GM23338 (cell line): ENCODE results near the gene SLC6A15. TPM values are rescaled to one million over a fixed set of nuclear protein-coding genes. Genes with fewer than 3 reads are reported as not detected.

Source experiments
- ATAC-seq: fragments of 200-7000 bp; cut with Tn5 transposase; 3 replicates; pipeline ENCODE4 v1.9.1; 2020
- DNase-seq: peaks from one replicate; pipeline ENCODE4 v3.0.0-alpha.2; 2015; ENCODE audit warnings: low spot score
- H2AFZ ChIP-seq: fragments of 200-600 bp; sonication (generic); 2 replicates; pipeline ENCODE4 v1.8.0; 2016; ENCODE audit warnings: antibody characterized with exemption, mild to moderate bottlenecking, moderate library complexity
- H3F3A ChIP-seq: fragments of 200-600 bp; sonication (generic); replicated peaks from 2 replicates; pipeline ENCODE4 v1.8.0; 2017; ENCODE audit warnings: antibody characterized with exemption, mixed run types, low read depth
- H3K27ac ChIP-seq: fragments of 200-600 bp; sonication (generic); 2 replicates; pipeline ENCODE4 v1.6.1; 2016; ENCODE audit warnings: low read depth
- H3K27me3 ChIP-seq: fragments of 200-600 bp; sonication (generic); 2 replicates; pipeline ENCODE4 v1.8.0; 2016; ENCODE audit warnings: mild to moderate bottlenecking, mixed run types, moderate library complexity; ENCODE audit not compliant: insufficient read depth
- H3K36me3 ChIP-seq: fragments of 200-600 bp; sonication (generic); 2 replicates; pipeline ENCODE4 v1.8.0; 2016; ENCODE audit warnings: mild to moderate bottlenecking; ENCODE audit not compliant: insufficient read depth
- H3K4me1 ChIP-seq: fragments of 200-600 bp; sonication (generic); 2 replicates; pipeline ENCODE4 v1.8.0; 2016; ENCODE audit warnings: mild to moderate bottlenecking, moderate library complexity; ENCODE audit not compliant: insufficient read depth
- H3K4me2 ChIP-seq: fragments of 200-600 bp; sonication (generic); 2 replicates; pipeline ENCODE4 v1.7.1; 2017; ENCODE audit warnings: mixed run types
- H3K4me3 ChIP-seq: fragments of 200-600 bp; sonication (generic); 2 replicates; pipeline ENCODE4 v1.6.1; 2016; ENCODE audit warnings: mixed run types
- H3K79me2 ChIP-seq: fragments of 200-600 bp; sonication (generic); replicated peaks from 2 replicates; pipeline ENCODE4 v1.8.0; 2017; ENCODE audit warnings: mild to moderate bottlenecking; ENCODE audit not compliant: insufficient read depth
- H3K9me2 ChIP-seq: fragments of 200-600 bp; sonication (generic); 2 replicates; pipeline ENCODE4 v1.8.0; 2017; ENCODE audit not compliant: insufficient read depth
- H4K20me1 ChIP-seq: fragments of 200-600 bp; sonication (generic); replicated peaks from 2 replicates; pipeline ENCODE4 v1.8.0; 2017; ENCODE audit warnings: mild to moderate bottlenecking; ENCODE audit not compliant: insufficient read depth
- H3K27ac Mint-ChIP-seq: 2 replicates; pipeline ENCODE4 v1.8.0; 2020; ENCODE audit warnings: inconsistent platforms, mild to moderate bottlenecking, moderate library complexity, mixed read lengths
- H3K27me3 Mint-ChIP-seq: 3 replicates; pipeline ENCODE4 v1.8.0; 2022; ENCODE audit warnings: low read depth, mild to moderate bottlenecking, moderate library complexity, mixed read lengths, inconsistent platforms; ENCODE audit not compliant: insufficient read depth, poor library complexity
- H3K36me3 Mint-ChIP-seq: 3 replicates; pipeline ENCODE4 v1.8.0; 2021; ENCODE audit warnings: low read depth, mild to moderate bottlenecking, inconsistent platforms, moderate library complexity, mixed read lengths
- H3K4me1 Mint-ChIP-seq: 3 replicates; pipeline ENCODE4 v1.8.0; 2020; ENCODE audit warnings: mild to moderate bottlenecking, inconsistent platforms, mixed read lengths
- H3K4me3 Mint-ChIP-seq: 3 replicates; pipeline ENCODE4 v1.8.0; 2021; ENCODE audit warnings: moderate library complexity, mild to moderate bottlenecking, inconsistent platforms, mixed read lengths
- H3K9me3 Mint-ChIP-seq: 3 replicates; pipeline ENCODE4 v1.8.0; 2020; ENCODE audit warnings: moderate library complexity, mild to moderate bottlenecking, inconsistent platforms, mixed read lengths
- CREB1 ChIP-seq: fragments of 250-450 bp; sonication (Bioruptor Pico); IDR thresholded peaks from 2 replicates; pipeline ENCODE4 v1.5.0; 2020; ENCODE audit warnings: low read depth, mild to moderate bottlenecking, moderate library complexity
- EZH2 ChIP-seq: fragments of 200-600 bp; sonication (generic); IDR thresholded peaks from one replicate; pipeline ENCODE4 v1.8.0; 2017; ENCODE audit warnings: antibody characterized with exemption, mild to moderate bottlenecking, low read depth; ENCODE audit not compliant: unreplicated experiment
- EZH2phosphoT487 ChIP-seq: fragments of 200-600 bp; sonication (generic); IDR thresholded peaks from one replicate; pipeline ENCODE4 v1.8.1; 2018; ENCODE audit warnings: antibody characterized with exemption; ENCODE audit not compliant: unreplicated experiment
- NANOG ChIP-seq: IDR thresholded peaks from 2 replicates; pipeline ENCODE4 v1.6.1; 2016; ENCODE audit warnings: antibody characterized with exemption, borderline replicate concordance
- POLR2AphosphoS5 ChIP-seq: IDR thresholded peaks from 2 replicates; pipeline ENCODE4 v1.6.1; 2016; ENCODE audit warnings: antibody characterized with exemption, low read depth
- STAT1 ChIP-seq: IDR thresholded peaks from one replicate; pipeline ENCODE4 v1.6.1; 2016; ENCODE audit warnings: antibody characterized with exemption; ENCODE audit not compliant: unreplicated experiment
- ZNF114 ChIP-seq: fragments of 250-450 bp; sonication (Bioruptor Pico); IDR thresholded peaks from 2 replicates; pipeline ENCODE4 v1.5.0; 2020; ENCODE audit warnings: mild to moderate bottlenecking, moderate library complexity
- ZNF331 ChIP-seq: fragments of 250-450 bp; sonication (Bioruptor Pico); IDR thresholded peaks from 2 replicates; pipeline ENCODE4 v1.5.0; 2020; ENCODE audit warnings: low read depth, mild to moderate bottlenecking, moderate library complexity
- polyA plus RNA-seq: library from polyadenylated mRNA; unstranded; fragments of >200 nt; fragmentation: Nextera tagmentation; extraction: Ambion mirVana; gene quantifications from 2 replicates; pipeline ENCODE4 v1.2.1, GENCODE V29; 2016
- total RNA-seq: library from RNA; depleted of rRNA; stranded (reverse); fragments of >200 nt; shearing (Covaris generic); gene quantifications from 2 replicates; pipeline ENCODE4 v1.2.3, GENCODE V29; 2014
- TF ChIP-seq, protein P1 (sequence below): fragments of 250-450 bp; sonication (Bioruptor Pico); IDR thresholded peaks from 2 replicates; pipeline ENCODE4 v1.5.0; 2020; ENCODE audit warnings: mild to moderate bottlenecking, moderate library complexity
- TF ChIP-seq, protein P2 (sequence below), 2 experiments: fragments of 200-600 bp in 1 of 2; sonication (generic) in 1 of 2; conservative IDR thresholded peaks; 2 replicates each; pipeline versions ENCODE4 v1.5.1 to v1.6.1; 2016 to 2017; ENCODE audit warnings: antibody characterized with exemption in 2 of 2, low read depth in 2 of 2, mild to moderate bottlenecking in 2 of 2, moderate library complexity in 1 of 2
- TF ChIP-seq, protein P3 (sequence below): IDR thresholded peaks from one replicate; pipeline ENCODE4 v1.6.1; 2018; ENCODE audit warnings: antibody characterized with exemption; ENCODE audit not compliant: unreplicated experiment

Gene SLC6A15
- total and polyA plus RNA-seq, 2 experiments from 2014 or later = 12.1 to 27.9 TPM

DNA sequence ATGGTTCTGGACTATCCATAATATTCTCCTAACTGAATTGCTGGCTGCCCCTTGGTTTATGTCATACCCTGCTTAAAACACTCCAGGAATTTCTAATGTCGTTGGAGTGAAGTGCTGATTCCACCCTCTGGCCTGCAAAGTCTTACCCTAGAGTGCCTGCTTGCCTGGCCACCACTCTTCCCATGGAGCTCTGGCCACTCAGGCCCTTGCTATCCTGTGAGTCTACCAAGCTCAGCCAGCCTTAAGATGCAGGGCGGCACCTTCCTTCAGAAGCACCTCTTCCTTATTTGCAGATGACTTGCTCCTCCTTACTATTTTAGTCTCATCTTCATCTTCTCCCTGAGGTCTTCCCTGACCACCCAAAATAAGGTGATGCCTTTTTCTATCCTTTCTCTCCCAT is 35.3 kb downstream of the SLC6A15 start (continued):
- TF ChIP-seq, protein P1, sequence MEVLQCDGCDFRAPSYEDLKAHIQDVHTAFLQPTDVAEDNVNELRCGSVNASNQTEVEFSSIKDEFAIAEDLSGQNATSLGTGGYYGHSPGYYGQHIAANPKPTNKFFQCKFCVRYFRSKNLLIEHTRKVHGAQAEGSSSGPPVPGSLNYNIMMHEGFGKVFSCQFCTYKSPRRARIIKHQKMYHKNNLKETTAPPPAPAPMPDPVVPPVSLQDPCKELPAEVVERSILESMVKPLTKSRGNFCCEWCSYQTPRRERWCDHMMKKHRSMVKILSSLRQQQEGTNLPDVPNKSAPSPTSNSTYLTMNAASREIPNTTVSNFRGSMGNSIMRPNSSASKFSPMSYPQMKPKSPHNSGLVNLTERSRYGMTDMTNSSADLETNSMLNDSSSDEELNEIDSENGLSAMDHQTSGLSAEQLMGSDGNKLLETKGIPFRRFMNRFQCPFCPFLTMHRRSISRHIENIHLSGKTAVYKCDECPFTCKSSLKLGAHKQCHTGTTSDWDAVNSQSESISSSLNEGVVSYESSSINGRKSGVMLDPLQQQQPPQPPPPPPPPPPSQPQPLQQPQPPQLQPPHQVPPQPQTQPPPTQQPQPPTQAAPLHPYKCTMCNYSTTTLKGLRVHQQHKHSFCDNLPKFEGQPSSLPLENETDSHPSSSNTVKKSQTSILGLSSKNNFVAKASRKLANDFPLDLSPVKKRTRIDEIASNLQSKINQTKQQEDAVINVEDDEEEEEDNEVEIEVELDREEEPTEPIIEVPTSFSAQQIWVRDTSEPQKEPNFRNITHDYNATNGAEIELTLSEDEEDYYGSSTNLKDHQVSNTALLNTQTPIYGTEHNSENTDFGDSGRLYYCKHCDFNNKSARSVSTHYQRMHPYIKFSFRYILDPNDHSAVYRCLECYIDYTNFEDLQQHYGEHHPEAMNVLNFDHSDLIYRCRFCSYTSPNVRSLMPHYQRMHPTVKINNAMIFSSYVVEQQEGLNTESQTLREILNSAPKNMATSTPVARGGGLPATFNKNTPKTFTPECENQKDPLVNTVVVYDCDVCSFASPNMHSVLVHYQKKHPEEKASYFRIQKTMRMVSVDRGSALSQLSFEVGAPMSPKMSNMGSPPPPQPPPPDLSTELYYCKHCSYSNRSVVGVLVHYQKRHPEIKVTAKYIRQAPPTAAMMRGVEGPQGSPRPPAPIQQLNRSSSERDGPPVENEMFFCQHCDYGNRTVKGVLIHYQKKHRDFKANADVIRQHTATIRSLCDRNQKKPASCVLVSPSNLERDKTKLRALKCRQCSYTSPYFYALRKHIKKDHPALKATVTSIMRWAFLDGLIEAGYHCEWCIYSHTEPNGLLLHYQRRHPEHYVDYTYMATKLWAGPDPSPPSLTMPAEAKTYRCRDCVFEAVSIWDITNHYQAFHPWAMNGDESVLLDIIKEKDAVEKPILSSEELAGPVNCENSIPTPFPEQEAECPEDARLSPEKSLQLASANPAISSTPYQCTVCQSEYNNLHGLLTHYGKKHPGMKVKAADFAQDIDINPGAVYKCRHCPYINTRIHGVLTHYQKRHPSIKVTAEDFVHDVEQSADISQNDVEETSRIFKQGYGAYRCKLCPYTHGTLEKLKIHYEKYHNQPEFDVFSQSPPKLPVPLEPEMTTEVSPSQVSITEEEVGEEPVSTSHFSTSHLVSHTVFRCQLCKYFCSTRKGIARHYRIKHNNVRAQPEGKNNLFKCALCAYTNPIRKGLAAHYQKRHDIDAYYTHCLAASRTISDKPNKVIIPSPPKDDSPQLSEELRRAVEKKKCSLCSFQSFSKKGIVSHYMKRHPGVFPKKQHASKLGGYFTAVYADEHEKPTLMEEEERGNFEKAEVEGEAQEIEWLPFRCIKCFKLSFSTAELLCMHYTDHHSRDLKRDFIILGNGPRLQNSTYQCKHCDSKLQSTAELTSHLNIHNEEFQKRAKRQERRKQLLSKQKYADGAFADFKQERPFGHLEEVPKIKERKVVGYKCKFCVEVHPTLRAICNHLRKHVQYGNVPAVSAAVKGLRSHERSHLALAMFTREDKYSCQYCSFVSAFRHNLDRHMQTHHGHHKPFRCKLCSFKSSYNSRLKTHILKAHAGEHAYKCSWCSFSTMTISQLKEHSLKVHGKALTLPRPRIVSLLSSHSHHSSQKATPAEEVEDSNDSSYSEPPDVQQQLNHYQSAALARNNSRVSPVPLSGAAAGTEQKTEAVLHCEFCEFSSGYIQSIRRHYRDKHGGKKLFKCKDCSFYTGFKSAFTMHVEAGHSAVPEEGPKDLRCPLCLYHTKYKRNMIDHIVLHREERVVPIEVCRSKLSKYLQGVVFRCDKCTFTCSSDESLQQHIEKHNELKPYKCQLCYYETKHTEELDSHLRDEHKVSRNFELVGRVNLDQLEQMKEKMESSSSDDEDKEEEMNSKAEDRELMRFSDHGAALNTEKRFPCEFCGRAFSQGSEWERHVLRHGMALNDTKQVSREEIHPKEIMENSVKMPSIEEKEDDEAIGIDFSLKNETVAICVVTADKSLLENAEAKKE (CRISPR knock-in tag) = no peak
- TF ChIP-seq EZH2 = no peak
- TF ChIP-seq, protein P2, sequence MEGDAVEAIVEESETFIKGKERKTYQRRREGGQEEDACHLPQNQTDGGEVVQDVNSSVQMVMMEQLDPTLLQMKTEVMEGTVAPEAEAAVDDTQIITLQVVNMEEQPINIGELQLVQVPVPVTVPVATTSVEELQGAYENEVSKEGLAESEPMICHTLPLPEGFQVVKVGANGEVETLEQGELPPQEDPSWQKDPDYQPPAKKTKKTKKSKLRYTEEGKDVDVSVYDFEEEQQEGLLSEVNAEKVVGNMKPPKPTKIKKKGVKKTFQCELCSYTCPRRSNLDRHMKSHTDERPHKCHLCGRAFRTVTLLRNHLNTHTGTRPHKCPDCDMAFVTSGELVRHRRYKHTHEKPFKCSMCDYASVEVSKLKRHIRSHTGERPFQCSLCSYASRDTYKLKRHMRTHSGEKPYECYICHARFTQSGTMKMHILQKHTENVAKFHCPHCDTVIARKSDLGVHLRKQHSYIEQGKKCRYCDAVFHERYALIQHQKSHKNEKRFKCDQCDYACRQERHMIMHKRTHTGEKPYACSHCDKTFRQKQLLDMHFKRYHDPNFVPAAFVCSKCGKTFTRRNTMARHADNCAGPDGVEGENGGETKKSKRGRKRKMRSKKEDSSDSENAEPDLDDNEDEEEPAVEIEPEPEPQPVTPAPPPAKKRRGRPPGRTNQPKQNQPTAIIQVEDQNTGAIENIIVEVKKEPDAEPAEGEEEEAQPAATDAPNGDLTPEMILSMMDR (conservative IDR thresholded peaks at IDR 0.05; ENCODE audit: low read depth in 2 of 2) = no peak

DNA sequence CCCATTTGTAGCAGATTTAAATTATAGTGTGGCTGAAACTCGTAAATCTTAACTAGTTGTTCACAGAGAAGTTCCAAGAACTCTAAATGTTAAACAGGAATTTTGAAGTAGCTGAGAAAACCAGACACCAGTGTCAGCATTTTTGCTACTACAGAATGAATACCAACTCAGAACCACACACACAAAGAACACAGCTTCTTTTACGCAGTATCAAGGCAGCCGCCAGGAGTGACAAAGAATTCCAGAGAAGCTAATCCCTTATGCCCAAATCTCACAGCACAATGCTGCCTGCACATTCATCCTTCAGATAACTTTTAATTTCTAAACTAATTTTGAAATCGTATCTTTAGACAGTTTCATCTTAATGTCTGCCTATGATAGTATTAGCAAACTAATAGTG is 37.4 kb downstream of the SLC6A15 start:
- no peaks in the 10 kb centered on the region for H3K4me1 Mint-ChIP-seq
- no peak overlapping the region for H3K27ac Mint-ChIP-seq
- ATAC-seq = no peak
- H3K27me3 Mint-ChIP-seq = no peaks in the 10 kb centered on the region
- Histone ChIP-seq H3K4me2 (no peak overlapping the region), H2AFZ (no peak overlapping the region), H3K4me1 (no peaks in the 10 kb centered on the region), H3K4me3 (no peak overlapping the region), H3K9me2 (no peaks in the 10 kb centered on the region), H3F3A (no peaks in the 10 kb centered on the region), H3K27ac (no peak overlapping the region), H3K79me2 (no peaks in the 10 kb centered on the region), H4K20me1 (no peaks in the 10 kb centered on the region), H3K36me3 (no peaks in the 10 kb centered on the region), H3K27me3 (no peaks in the 10 kb centered on the region)
- H3K4me3 Mint-ChIP-seq = no peak overlapping the region
- DNase-seq = peak; percentile 20
- no peaks in the 10 kb centered on the region for H3K9me3 Mint-ChIP-seq
- H3K36me3 Mint-ChIP-seq = no peaks in the 10 kb centered on the region
- TF ChIP-seq STAT1 (no peak), ZNF331 (CRISPR knock-in tag) (no peak), EZH2phosphoT487 (no peak), CREB1 (CRISPR knock-in tag) (no peak), NANOG (no peak), POLR2AphosphoS5 (no peak), ZNF114 (CRISPR knock-in tag) (no peak)
- TF ChIP-seq, protein P2 (conservative IDR thresholded peaks at IDR 0.05; ENCODE audit: low read depth in 2 of 2) = no peak
- TF ChIP-seq, protein P3, sequence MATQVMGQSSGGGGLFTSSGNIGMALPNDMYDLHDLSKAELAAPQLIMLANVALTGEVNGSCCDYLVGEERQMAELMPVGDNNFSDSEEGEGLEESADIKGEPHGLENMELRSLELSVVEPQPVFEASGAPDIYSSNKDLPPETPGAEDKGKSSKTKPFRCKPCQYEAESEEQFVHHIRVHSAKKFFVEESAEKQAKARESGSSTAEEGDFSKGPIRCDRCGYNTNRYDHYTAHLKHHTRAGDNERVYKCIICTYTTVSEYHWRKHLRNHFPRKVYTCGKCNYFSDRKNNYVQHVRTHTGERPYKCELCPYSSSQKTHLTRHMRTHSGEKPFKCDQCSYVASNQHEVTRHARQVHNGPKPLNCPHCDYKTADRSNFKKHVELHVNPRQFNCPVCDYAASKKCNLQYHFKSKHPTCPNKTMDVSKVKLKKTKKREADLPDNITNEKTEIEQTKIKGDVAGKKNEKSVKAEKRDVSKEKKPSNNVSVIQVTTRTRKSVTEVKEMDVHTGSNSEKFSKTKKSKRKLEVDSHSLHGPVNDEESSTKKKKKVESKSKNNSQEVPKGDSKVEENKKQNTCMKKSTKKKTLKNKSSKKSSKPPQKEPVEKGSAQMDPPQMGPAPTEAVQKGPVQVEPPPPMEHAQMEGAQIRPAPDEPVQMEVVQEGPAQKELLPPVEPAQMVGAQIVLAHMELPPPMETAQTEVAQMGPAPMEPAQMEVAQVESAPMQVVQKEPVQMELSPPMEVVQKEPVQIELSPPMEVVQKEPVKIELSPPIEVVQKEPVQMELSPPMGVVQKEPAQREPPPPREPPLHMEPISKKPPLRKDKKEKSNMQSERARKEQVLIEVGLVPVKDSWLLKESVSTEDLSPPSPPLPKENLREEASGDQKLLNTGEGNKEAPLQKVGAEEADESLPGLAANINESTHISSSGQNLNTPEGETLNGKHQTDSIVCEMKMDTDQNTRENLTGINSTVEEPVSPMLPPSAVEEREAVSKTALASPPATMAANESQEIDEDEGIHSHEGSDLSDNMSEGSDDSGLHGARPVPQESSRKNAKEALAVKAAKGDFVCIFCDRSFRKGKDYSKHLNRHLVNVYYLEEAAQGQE = no peak
